Amygdala (tissue), 56 donors: ENCODE results near the gene CENPT.
"Not testable (repeated sequence)": the region's sequence is repeated elsewhere in the genome, so short reads cannot be mapped to it uniquely, and the experiment has no call there.

Experiments used
- DNase-seq, 56 donors: peaks; one replicate each; lab custom pipeline; 2025; lab: John Stamatoyannopoulos, UW

Gene CENPT

GRCh38 chr16:67877064-67877463, 29.6 kb upstream of the CENPT start:
- DNase-seq, result no peak

GRCh38 chr16:67874372-67874771, 26.9 kb upstream of the CENPT start:
- DNase-seq, result no peak

GRCh38 chr16:67873435-67874370, 26.2 kb upstream of the CENPT start:
- DNase-seq, result peak in 5 of 56 donors; percentile 11 to 49 (median 28)

GRCh38 chr16:67872631-67873434, 25.3 kb upstream of the CENPT start, which contains the start of gene EDC4:
Gene EDC4, plus strand, starts transcription at chr16:67873052. Its CDS starts 210 bp downstream, at chr16:67873262.
- DNase-seq, result peak in 50 of 56 donors; percentile 13 to 81 (median 65)

GRCh38 chr16:67872131-67872630, 24.7 kb upstream of the CENPT start:
- DNase-seq, result no peak

GRCh38 chr16:67871256-67871655, 23.8 kb upstream of the CENPT start:
- no peak for DNase-seq

GRCh38 chr16:67869653-67870052, 22.2 kb upstream of the CENPT start:
- no peak for DNase-seq

- DNase-seq, result peak in 4 of 56 donors; percentile 4 to 22 (median 6)
Observed at GRCh38 chr16:67868290-67868689, 20.8 kb upstream of the CENPT start.

- no peak for DNase-seq
Observed at GRCh38 chr16:67865318-67865717, 17.8 kb upstream of the CENPT start.

- DNase-seq, result no peak
Observed at GRCh38 chr16:67864594-67864993, 17.1 kb upstream of the CENPT start.

- DNase-seq, result not testable (repeated sequence)
Observed at GRCh38 chr16:67864044-67864443, 16.6 kb upstream of the CENPT start.

- DNase-seq, result peak in 14 of 56 donors; percentile 11 to 59 (median 32)
Observed at GRCh38 chr16:67862623-67863583, 15.4 kb upstream of the CENPT start.

- DNase-seq, result no peak
Observed at GRCh38 chr16:67861877-67862276, 14.4 kb upstream of the CENPT start.

GRCh38 chr16:67860589-67861398, 13.3 kb upstream of the CENPT start:
- DNase-seq, result no peak

GRCh38 chr16:67858500-67858899, 11.0 kb upstream of the CENPT start:
- no peak for DNase-seq

GRCh38 chr16:67857547-67858233, 10.2 kb upstream of the CENPT start:
- DNase-seq, result peak in 7 of 56 donors; percentile 4 to 37 (median 12)

- DNase-seq, result no peak
Observed at GRCh38 chr16:67856927-67857546, 9.5 kb upstream of the CENPT start.

- DNase-seq, result no peak
Observed at GRCh38 chr16:67855789-67856188, 8.3 kb upstream of the CENPT start.
